Activated T-cell treated with anti-CD3 and anti-CD28 coated beads for 48 hours (primary cell): ENCODE measurements around the gene PID1.

Experiments
- DNase-seq: peaks from one replicate; pipeline ENCODE4 v3.0.0-alpha.2; 2020; ENCODE audit warnings: low read depth

PID1 gene

DNA sequence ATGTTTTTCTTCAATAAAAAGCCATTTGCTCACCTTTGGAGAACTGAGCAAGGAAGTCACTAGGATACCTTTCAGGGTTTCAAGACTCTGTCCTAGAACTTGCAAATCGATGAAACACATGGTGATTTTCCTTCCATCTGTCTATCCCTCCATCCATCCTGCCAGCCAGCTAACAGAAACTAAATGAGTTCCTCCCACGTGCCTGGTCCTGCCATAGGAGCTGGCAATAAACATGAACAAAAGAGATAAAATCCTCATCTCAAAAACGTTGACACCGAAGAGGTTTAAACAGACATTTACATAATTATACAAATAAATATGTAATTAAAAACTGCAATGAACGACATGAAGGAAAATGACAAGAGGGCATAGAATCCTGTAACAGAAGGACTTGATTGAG lies 249.0 kb downstream of the PID1 start:
- no peak for DNase-seq

- DNase-seq = no peak
These were observed 261.3 kb downstream of the PID1 start for GRCh38 chr2:229009816-229010215.

DNA sequence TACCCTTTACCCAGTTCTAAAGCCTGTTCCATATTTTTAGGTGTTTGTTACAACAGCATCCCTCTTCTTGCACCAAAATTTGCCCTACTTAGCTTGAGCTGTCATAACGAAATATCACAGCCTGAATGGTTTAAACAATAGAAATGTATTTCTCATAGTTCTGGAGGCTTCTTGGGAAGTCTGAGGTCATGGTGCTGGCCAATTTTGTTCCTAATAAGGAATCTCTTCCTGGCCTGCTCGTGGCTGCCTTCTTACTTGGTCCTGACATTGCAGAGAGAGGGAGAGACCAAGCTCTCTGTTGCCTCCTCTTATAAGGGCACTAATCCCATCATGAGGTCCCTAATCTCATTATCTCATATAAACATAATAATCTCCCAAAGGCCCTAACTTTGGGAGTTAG lies 267.8 kb downstream of the PID1 start:
- no peak for DNase-seq

DNA sequence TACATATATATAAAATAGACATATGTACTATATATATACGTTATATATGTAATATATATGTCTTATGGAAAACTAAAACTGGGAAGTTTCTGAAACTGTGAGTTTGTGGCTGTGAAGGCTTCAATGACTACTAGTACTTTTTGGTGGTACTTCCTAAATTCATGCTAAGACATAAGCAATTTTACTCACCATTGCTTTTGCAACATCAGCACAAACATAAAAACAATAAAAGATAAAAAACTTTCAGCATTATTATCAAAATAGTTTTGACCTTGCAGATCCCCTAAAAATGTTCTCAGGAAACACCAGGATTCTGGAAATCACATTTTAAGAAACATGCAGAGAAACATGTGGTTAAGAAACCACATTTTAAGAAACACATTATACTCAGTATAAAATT lies 269.9 kb downstream of the PID1 start:
- DNase-seq = no peak

GRCh38 chr2:228999326-228999725 lies 271.8 kb downstream of the PID1 start:
- no peak for DNase-seq

GRCh38 chr2:228988786-228989185 lies 282.3 kb downstream of the PID1 start:
- no peak for DNase-seq

- no peak for DNase-seq
These were observed 283.5 kb downstream of the PID1 start for GRCh38 chr2:228987441-228988155.

GRCh38 chr2:228986961-228987360 lies 284.1 kb downstream of the PID1 start:
- DNase-seq = no peak

GRCh38 chr2:228983700-228984099 lies 287.4 kb downstream of the PID1 start:
- no peak for DNase-seq

DNA sequence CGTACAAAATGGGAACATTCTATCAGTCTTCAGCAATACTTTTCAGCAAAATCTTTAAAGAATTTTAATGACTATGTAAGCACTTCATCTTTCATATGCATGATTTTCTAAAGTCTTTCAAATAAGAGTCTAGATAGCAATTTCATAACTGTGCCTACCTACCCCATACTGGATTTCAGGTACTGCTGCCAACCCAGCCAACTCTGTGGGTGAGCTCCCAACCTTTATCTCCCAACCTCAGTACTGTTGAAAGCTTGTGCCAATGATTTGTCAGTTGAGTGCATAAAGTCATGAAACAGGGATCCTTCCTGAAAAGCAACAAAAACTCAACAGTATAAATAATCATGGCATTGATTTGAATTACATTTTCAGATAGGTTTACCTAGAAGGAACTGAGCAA lies 296.9 kb downstream of the PID1 start:
- DNase-seq = no peak
